ENCODE measurements around the gene KCTD2. TPM values are rescaled to one million over a fixed set of nuclear protein-coding genes. Genes with fewer than 3 reads are reported as not detected.

The KCTD2 gene
- total and polyA plus RNA-seq, 2 of the 13 experiments (the other 11 are each of a cell fraction or from before 2014, with no cell fraction given): 28.3 to 32.6 TPM

DNA sequence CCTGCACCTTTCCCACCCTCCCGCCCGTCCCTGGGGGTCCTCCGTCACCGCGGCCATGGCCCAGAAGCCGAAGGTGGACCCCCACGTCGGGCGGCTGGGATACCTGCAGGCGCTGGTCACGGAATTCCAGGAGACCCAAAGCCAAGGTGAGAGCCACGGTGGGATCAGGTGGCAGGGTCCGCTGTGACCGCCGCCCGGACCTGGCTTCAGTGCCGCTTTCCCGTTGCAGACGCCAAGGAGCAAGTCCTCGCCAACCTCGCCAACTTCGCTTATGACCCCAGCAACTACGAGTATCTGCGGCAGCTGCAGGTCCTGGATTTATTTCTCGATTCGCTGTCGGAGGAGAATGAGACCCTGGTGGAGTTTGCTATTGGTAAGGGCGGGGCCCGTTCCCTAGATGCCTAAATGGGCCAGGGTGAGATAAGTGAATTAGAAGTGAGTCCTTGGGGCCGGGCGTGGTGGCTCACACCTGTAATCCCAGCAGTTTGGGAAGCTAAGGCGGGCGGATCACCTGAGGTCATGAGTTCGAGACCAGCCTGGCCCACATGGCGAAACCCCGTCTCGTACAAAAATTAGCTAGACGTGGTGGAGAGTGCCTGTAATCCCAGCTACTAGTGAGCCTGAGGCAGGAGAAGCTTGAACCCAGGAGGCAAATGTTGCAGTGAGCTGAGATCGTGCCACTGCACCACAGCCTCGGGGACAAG is 63.4 kb downstream of the KCTD2 start (continued):
- TF ChIP-seq, protein P1, sequence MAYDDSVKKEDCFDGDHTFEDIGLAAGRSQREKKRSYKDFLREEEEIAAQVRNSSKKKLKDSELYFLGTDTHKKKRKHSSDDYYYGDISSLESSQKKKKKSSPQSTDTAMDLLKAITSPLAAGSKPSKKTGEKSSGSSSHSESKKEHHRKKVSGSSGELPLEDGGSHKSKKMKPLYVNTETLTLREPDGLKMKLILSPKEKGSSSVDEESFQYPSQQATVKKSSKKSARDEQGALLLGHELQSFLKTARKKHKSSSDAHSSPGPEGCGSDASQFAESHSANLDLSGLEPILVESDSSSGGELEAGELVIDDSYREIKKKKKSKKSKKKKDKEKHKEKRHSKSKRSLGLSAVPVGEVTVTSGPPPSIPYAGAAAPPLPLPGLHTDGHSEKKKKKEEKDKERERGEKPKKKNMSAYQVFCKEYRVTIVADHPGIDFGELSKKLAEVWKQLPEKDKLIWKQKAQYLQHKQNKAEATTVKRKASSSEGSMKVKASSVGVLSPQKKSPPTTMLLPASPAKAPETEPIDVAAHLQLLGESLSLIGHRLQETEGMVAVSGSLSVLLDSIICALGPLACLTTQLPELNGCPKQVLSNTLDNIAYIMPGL (CRISPR knock-in tag; IDR thresholded peaks at IDR 0.05; ENCODE audit: borderline replicate concordance in 1 of 2, low read depth in 1 of 2): no peak
- TF ChIP-seq SMAD3 (CRISPR knock-in tag; IDR thresholded peaks at IDR 0.05) (0 out of 2 replicates have a peak, but pooled peaks have one; percentile 22), ZNF747 (CRISPR knock-in tag; IDR thresholded peaks at IDR 0.05; ENCODE audit: borderline replicate concordance) (peak; percentile 56; the same call in 1 of the 2 replicates), TBL1XR1 (IDR thresholded peaks at IDR 0.05; ENCODE audit: borderline replicate concordance, low read length, partially characterized antibody) (no peak), ZNF678 (CRISPR knock-in tag; IDR thresholded peaks at IDR 0.05) (no peak), CHCHD3 (CRISPR knock-in tag; IDR thresholded peaks at IDR 0.05) (no peak), GABPA (IDR thresholded peaks at IDR 0.05; ENCODE audit: low read depth, low read length) (no peak), GABPA (CRISPR knock-in tag; IDR thresholded peaks at IDR 0.05; ENCODE audit: low read depth) (no peak), HCFC1 (IDR thresholded peaks at IDR 0.05; ENCODE audit: low read depth, low read length) (no peak), RELA (CRISPR knock-in tag; IDR thresholded peaks at IDR 0.05) (no peak; the same call in 1 of the 2 replicates), ARNTL (CRISPR knock-in tag; IDR thresholded peaks at IDR 0.05) (no peak), ARNT2 (CRISPR knock-in tag; IDR thresholded peaks at IDR 0.05; ENCODE audit: low read depth) (no peak; the same call in 1 of the 2 replicates), CHD2 (IDR thresholded peaks at IDR 0.05; ENCODE audit: low read depth, low read length) (no peak), SRSF9 (IDR thresholded peaks at IDR 0.05; ENCODE audit: borderline replicate concordance, insufficient read depth, low read depth, low read length, poor library complexity, severe bottlenecking) (no peak), ZFX (CRISPR knock-in tag; IDR thresholded peaks at IDR 0.05; ENCODE audit: low read depth) (no peak; the same call in 1 of the 2 replicates), RBAK (CRISPR knock-in tag; IDR thresholded peaks at IDR 0.05) (no peak), XRCC5 (optimal IDR thresholded peaks at IDR 0.05; ENCODE audit: low read length) (no peak), MTF1 (CRISPR knock-in tag; IDR thresholded peaks at IDR 0.05) (no peak), CBX2 (IDR thresholded peaks at IDR 0.05; ENCODE audit: low read depth, low read length) (no peak), CBX2 (CRISPR knock-in tag; IDR thresholded peaks at IDR 0.05; ENCODE audit: low read depth) (no peak)
- TF ChIP-seq, protein P2, sequence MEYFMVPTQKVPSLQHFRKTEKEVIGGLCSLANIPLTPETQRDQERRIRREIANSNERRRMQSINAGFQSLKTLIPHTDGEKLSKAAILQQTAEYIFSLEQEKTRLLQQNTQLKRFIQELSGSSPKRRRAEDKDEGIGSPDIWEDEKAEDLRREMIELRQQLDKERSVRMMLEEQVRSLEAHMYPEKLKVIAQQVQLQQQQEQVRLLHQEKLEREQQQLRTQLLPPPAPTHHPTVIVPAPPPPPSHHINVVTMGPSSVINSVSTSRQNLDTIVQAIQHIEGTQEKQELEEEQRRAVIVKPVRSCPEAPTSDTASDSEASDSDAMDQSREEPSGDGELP (IDR thresholded peaks at IDR 0.05; ENCODE audit: borderline replicate concordance, low read depth): no peak
- TF ChIP-seq, protein P3, sequence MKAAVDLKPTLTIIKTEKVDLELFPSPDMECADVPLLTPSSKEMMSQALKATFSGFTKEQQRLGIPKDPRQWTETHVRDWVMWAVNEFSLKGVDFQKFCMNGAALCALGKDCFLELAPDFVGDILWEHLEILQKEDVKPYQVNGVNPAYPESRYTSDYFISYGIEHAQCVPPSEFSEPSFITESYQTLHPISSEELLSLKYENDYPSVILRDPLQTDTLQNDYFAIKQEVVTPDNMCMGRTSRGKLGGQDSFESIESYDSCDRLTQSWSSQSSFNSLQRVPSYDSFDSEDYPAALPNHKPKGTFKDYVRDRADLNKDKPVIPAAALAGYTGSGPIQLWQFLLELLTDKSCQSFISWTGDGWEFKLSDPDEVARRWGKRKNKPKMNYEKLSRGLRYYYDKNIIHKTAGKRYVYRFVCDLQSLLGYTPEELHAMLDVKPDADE (CRISPR knock-in tag; IDR thresholded peaks at IDR 0.05): no peak
- TF ChIP-seq, protein P4, sequence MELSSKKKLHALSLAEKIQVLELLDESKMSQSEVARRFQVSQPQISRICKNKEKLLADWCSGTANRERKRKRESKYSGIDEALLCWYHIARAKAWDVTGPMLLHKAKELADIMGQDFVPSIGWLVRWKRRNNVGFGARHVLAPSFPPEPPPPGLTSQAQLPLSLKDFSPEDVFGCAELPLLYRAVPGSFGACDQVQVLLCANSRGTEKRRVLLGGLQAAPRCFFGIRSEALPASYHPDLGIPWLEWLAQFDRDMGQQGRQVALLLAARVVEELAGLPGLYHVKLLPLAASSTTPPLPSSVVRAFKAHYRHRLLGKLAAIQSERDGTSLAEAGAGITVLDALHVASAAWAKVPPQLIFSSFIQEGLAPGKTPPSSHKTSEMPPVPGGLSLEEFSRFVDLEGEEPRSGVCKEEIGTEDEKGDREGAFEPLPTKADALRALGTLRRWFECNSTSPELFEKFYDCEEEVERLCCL (CRISPR knock-in tag; IDR thresholded peaks at IDR 0.05; ENCODE audit: borderline replicate concordance): no peak
- TF ChIP-seq, protein P5, sequence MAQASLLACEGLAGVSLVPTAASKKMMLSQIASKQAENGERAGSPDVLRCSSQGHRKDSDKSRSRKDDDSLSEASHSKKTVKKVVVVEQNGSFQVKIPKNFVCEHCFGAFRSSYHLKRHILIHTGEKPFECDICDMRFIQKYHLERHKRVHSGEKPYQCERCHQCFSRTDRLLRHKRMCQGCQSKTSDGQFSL (CRISPR knock-in tag; IDR thresholded peaks at IDR 0.05): no peak
- TF ChIP-seq, protein P6, sequence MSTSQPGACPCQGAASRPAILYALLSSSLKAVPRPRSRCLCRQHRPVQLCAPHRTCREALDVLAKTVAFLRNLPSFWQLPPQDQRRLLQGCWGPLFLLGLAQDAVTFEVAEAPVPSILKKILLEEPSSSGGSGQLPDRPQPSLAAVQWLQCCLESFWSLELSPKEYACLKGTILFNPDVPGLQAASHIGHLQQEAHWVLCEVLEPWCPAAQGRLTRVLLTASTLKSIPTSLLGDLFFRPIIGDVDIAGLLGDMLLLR (CRISPR knock-in tag; IDR thresholded peaks at IDR 0.05): peak; percentile 46; the same call in 1 of the 2 replicates

All from HepG2 (cell line).